22Rv1 (cell line): Measurements from ENCODE around the gene TNFAIP8.

ENCODE experiments used
- H3K27ac ChIP-seq: fragments of 450-650 bp; 2 replicates; pipeline ENCODE4 v1.5.1; 2017
- ZFX ChIP-seq: fragments of 450-650 bp; IDR thresholded peaks from 2 replicates; pipeline ENCODE4 v1.6.1; 2017; ENCODE audit warnings: antibody characterized with exemption, borderline replicate concordance
- TF ChIP-seq, protein P1 (sequence below): fragments of 450-650 bp; IDR thresholded peaks from 2 replicates; pipeline ENCODE4 v1.5.1; 2017; ENCODE audit warnings: mild to moderate bottlenecking

The TNFAIP8 gene

GRCh38 chr5:119379096-119379495 lies 23.3 kb downstream of the TNFAIP8 start:
- no peak for TF ChIP-seq ZFX
- TF ChIP-seq, protein P1, sequence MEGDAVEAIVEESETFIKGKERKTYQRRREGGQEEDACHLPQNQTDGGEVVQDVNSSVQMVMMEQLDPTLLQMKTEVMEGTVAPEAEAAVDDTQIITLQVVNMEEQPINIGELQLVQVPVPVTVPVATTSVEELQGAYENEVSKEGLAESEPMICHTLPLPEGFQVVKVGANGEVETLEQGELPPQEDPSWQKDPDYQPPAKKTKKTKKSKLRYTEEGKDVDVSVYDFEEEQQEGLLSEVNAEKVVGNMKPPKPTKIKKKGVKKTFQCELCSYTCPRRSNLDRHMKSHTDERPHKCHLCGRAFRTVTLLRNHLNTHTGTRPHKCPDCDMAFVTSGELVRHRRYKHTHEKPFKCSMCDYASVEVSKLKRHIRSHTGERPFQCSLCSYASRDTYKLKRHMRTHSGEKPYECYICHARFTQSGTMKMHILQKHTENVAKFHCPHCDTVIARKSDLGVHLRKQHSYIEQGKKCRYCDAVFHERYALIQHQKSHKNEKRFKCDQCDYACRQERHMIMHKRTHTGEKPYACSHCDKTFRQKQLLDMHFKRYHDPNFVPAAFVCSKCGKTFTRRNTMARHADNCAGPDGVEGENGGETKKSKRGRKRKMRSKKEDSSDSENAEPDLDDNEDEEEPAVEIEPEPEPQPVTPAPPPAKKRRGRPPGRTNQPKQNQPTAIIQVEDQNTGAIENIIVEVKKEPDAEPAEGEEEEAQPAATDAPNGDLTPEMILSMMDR = no peak
- H3K27ac ChIP-seq = no peak overlapping the region

- no peak overlapping the region for H3K27ac ChIP-seq
Observed at GRCh38 chr5:119379942-119380547, 24.2 kb downstream of the TNFAIP8 start.

GRCh38 chr5:119382169-119382568 lies 26.4 kb downstream of the TNFAIP8 start:
- H3K27ac ChIP-seq = no peak overlapping the region
- TF ChIP-seq, protein P1 = no peak
- TF ChIP-seq ZFX = no peak

More at GRCh38 chr5:119379942-119380547, 24.2 kb downstream of the TNFAIP8 start:
- TF ChIP-seq, protein P1 = no peak
- no peak for TF ChIP-seq ZFX

DNA sequence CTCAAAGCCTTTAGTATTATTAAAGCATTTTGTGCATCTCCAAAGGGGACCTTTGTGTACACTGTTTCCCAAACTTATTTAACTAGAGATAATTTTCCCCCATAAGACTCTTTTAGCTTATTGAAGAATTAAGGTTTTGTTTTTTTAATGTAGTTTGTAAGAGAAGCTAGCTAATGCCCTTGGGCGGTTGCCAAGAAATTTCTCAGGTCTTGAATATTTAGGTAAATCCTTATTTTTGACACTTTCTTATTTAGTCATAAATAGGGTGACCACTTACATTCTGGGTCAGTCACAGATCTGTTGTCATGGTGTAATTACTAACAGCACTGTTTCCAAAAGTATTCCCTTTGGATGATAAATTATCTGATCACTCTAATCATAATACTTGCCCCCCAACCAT lies 27.2 kb downstream of the TNFAIP8 start:
- no peak overlapping the region for H3K27ac ChIP-seq
- TF ChIP-seq ZFX = no peak
- TF ChIP-seq, protein P1 = no peak

- H3K27ac ChIP-seq = no peak overlapping the region
- no peak for TF ChIP-seq ZFX
- TF ChIP-seq, protein P1 = no peak
Observed at GRCh38 chr5:119385136-119385535, 29.3 kb downstream of the TNFAIP8 start.

- no peak for TF ChIP-seq ZFX
- TF ChIP-seq, protein P1 = no peak
- H3K27ac ChIP-seq = no peak overlapping the region
Observed at GRCh38 chr5:119385536-119386128, 29.8 kb downstream of the TNFAIP8 start.

GRCh38 chr5:119386596-119387344 lies 31.0 kb downstream of the TNFAIP8 start:
- TF ChIP-seq ZFX = no peak
- TF ChIP-seq, protein P1 = no peak
- no peak overlapping the region for H3K27ac ChIP-seq
